PC-3 (cell line): ENCODE results near the gene C1QL1. TPM values are rescaled to one million over a fixed set of nuclear protein-coding genes. Genes with fewer than 3 reads are reported as not detected.

Experiments used
- ATAC-seq: fragments of 200-7000 bp; cut with Tn5 transposase; 2 replicates; pipeline ENCODE4 v1.9.1; 2020; ENCODE audit warnings: mild to moderate bottlenecking, moderate library complexity
- BruUV-seq: library from RNA; stranded (reverse); fragments of 400-500 nt; replicated peaks from 2 replicates; lab custom pipeline; 2021; lab: Mats Ljungman, UMichigan
- CTCF ChIA-PET: fragments of 300-600 bp; sonication (Branson Sonifier 250); formaldehyde crosslinking; loops from one replicate; lab custom pipeline; 2022; ENCODE audit warnings: antibody characterized with exemption; lab: Charles Lee
- POLR2A ChIA-PET: fragments of 300-600 bp; sonication (Branson Sonifier 250); formaldehyde crosslinking; loops from one replicate; lab custom pipeline; 2022; ENCODE audit warnings: antibody characterized with exemption; ENCODE audit not compliant: unreplicated experiment; lab: Charles Lee
- DNase-seq: peaks from one replicate; pipeline ENCODE4 v3.0.0-alpha.2; 2015
- H2AFZ ChIP-seq: fragments of 300-600 bp; sonication (generic); 2 replicates; pipeline ENCODE4 v1.6.0; 2016; ENCODE audit warnings: antibody characterized with exemption, low read length
- H3F3A ChIP-seq: fragments of 300-600 bp; sonication (generic); one replicate; pipeline ENCODE4 v1.6.0; 2017; ENCODE audit warnings: antibody characterized with exemption, low read length, control low read depth, mild to moderate bottlenecking; ENCODE audit not compliant: unreplicated experiment
- H3K27ac ChIP-seq: fragments of 300-600 bp; sonication (generic); 2 replicates; pipeline ENCODE4 v1.5.1; 2016; ENCODE audit warnings: mild to moderate bottlenecking, low read length
- H3K27me3 ChIP-seq: fragments of 300-600 bp; sonication (generic); 2 replicates; pipeline ENCODE4 v1.6.1; 2016; ENCODE audit warnings: low read length, mixed read lengths
- H3K36me3 ChIP-seq: fragments of 300-600 bp; sonication (generic); 2 replicates; pipeline ENCODE4 v1.6.1; 2016; ENCODE audit warnings: low read depth, mixed run types, low read length, mixed read lengths
- H3K4me1 ChIP-seq: fragments of 300-600 bp; sonication (generic); 2 replicates; pipeline ENCODE4 v1.5.1; 2016; ENCODE audit warnings: low read length; ENCODE audit not compliant: insufficient read depth
- H3K4me2 ChIP-seq: fragments of 300-600 bp; sonication (generic); 2 replicates; pipeline ENCODE4 v1.6.0; 2016; ENCODE audit warnings: low read length
- H3K4me3 ChIP-seq: fragments of 300-600 bp; sonication (generic); 2 replicates; pipeline ENCODE4 v1.5.1; 2016; ENCODE audit warnings: mild to moderate bottlenecking, low read length, mixed read lengths
- H3K79me2 ChIP-seq: fragments of 300-600 bp; sonication (generic); 2 replicates; pipeline ENCODE4 v1.6.1; 2017; ENCODE audit warnings: low read length, mixed read lengths
- H3K9ac ChIP-seq: fragments of 300-600 bp; sonication (generic); 2 replicates; pipeline ENCODE4 v1.6.0; 2016; ENCODE audit warnings: mild to moderate bottlenecking, low read length
- H3K9me2 ChIP-seq: fragments of 300-600 bp; sonication (generic); replicated peaks from 2 replicates; pipeline ENCODE4 v1.6.1; 2016; ENCODE audit warnings: mixed run types, low read length, mixed read lengths
- H3K9me3 ChIP-seq: fragments of 300-600 bp; sonication (generic); 2 replicates; pipeline ENCODE4 v1.6.1; 2016; ENCODE audit warnings: low read length, mixed read lengths
- H4K20me1 ChIP-seq: fragments of 300-600 bp; sonication (generic); 2 replicates; pipeline ENCODE4 v1.6.1; 2016; ENCODE audit warnings: low read length, mixed read lengths
- CTCF ChIP-seq: fragments of 300-600 bp; sonication (generic); conservative IDR thresholded peaks from 2 replicates; pipeline ENCODE4 v1.5.1; 2017; ENCODE audit warnings: antibody characterized with exemption, low read depth, mild to moderate bottlenecking, low read length
- EZH2 ChIP-seq: fragments of 300-600 bp; sonication (generic); IDR thresholded peaks from one replicate; pipeline ENCODE4 v1.6.1; 2017; ENCODE audit warnings: antibody characterized with exemption, mild to moderate bottlenecking, low read length; ENCODE audit not compliant: unreplicated experiment
- EZH2phosphoT487 ChIP-seq: fragments of 300-600 bp; sonication (generic); IDR thresholded peaks from 2 replicates; pipeline ENCODE4 v1.6.1; 2018; ENCODE audit warnings: mild to moderate bottlenecking, antibody characterized with exemption, low read length, borderline replicate concordance
- intact Hi-C: fragments of 100-400 bp; cut with micrococcal nuclease; formaldehyde crosslinking; loops from 2 replicates; pipeline ENCODE4 v1.9.0; 2023
- total RNA-seq: library from RNA; depleted of rRNA; stranded (reverse); fragments of >200 nt; gene quantifications from 2 replicates; pipeline ENCODE4 v1.2.3, GENCODE V29; 2014

Gene C1QL1
- total RNA-seq, 1 experiment from 2014 or later, result 2.8 TPM

GRCh38 chr17:44941712-44942331 lies 26.3 kb downstream of the C1QL1 start:
- Histone ChIP-seq H4K20me1 (peaks cover 43% of the 10 kb centered on the region), H3K4me1 (peaks cover 56% of the 10 kb centered on the region), H3K36me3 (peaks cover 21% of the 10 kb centered on the region), H3K4me3 (no peak overlapping the region), H3K9me3 (no peaks in the 10 kb centered on the region), H3K27me3 (no peaks in the 10 kb centered on the region), H3K79me2 (peaks cover 100% of the 10 kb centered on the region), H3K4me2 (peak overlapping the region; percentile 50), H3K9me2 (no peaks in the 10 kb centered on the region), H3K27ac (no peak overlapping the region), H3F3A (no peaks in the 10 kb centered on the region), H2AFZ (no peak overlapping the region), H3K9ac (no peak overlapping the region)
- BruUV-seq, result no TSS peak
- ATAC-seq (peak; percentile 64), DNase-seq (no peak)
- TF ChIP-seq CTCF (no peak), EZH2phosphoT487 (no peak), EZH2 (no peak)
- ChIA-PET CTCF (interaction anchor here (1.2 kb wide), 1 partner anchor 23 kb away, joined by 3 read pairs; no protein-coding TSS in a partner anchor), POLR2A (no interaction called here)
- intact Hi-C loops, result loop anchor here (2.0 to 5.0 kb wide), 2 partner anchors 41 to 75 kb away; no protein-coding TSS in a partner anchor

- DNase-seq (no peak), ATAC-seq (peak; percentile 14; the same call in 1 of the 2 replicates)
- Histone ChIP-seq H3K27ac (no peak overlapping the region), H3K9ac (no peak overlapping the region), H3K36me3 (peaks cover 27% of the 10 kb centered on the region), H2AFZ (no peak overlapping the region), H3K27me3 (no peaks in the 10 kb centered on the region), H3K4me3 (peak overlapping the region; percentile 4; the same call in 1 of the 2 replicates), H3K79me2 (peaks cover 93% of the 10 kb centered on the region), H3K4me2 (peak overlapping the region; percentile 50), H3F3A (no peaks in the 10 kb centered on the region), H3K9me2 (no peaks in the 10 kb centered on the region), H3K9me3 (no peaks in the 10 kb centered on the region), H4K20me1 (peaks cover 44% of the 10 kb centered on the region), H3K4me1 (peaks cover 53% of the 10 kb centered on the region)
- ChIA-PET POLR2A (interaction anchor here (0.6 kb wide), 1 partner anchor 17 kb away, joined by 3 read pairs; no protein-coding TSS in a partner anchor), CTCF (interaction anchor here (0.5 kb wide), 1 partner anchor 21 kb away, joined by 3 read pairs; no protein-coding TSS in a partner anchor)
- TF ChIP-seq CTCF, result no peak
- TF ChIP-seq EZH2phosphoT487, result no peak
- TF ChIP-seq EZH2, result no peak
- intact Hi-C loops, result loop anchor here (2.0 to 5.0 kb wide), 2 partner anchors 40 to 77 kb away; no protein-coding TSS in a partner anchor
- BruUV-seq, result no TSS peak
Observed at GRCh38 chr17:44940768-44941167, 27.3 kb downstream of the C1QL1 start.

- Histone ChIP-seq H3K4me3 (peak overlapping the region; percentile 4; the same call in 1 of the 2 replicates), H3K9me3 (no peaks in the 10 kb centered on the region), H3K36me3 (peaks cover 31% of the 10 kb centered on the region), H4K20me1 (peaks cover 45% of the 10 kb centered on the region), H3K27me3 (no peaks in the 10 kb centered on the region), H3K27ac (no peak overlapping the region), H3K9me2 (no peaks in the 10 kb centered on the region), H3F3A (no peaks in the 10 kb centered on the region), H3K79me2 (peaks cover 93% of the 10 kb centered on the region), H2AFZ (no peak overlapping the region), H3K4me1 (peaks cover 48% of the 10 kb centered on the region), H3K9ac (no peak overlapping the region), H3K4me2 (peak overlapping the region; percentile 50)
- CTCF ChIA-PET, result interaction anchor here (0.5 kb wide), 1 partner anchor 21 kb away, joined by 3 read pairs; no protein-coding TSS in a partner anchor
- DNase-seq (peak; percentile 93), ATAC-seq (peak; percentile 66)
- no TSS peak for BruUV-seq
- intact Hi-C loops, result loop anchor here (2.0 to 5.0 kb wide), 2 partner anchors 40 to 77 kb away; no protein-coding TSS in a partner anchor
- TF ChIP-seq EZH2, result no peak
- no peak for TF ChIP-seq CTCF
- no peak for TF ChIP-seq EZH2phosphoT487
- POLR2A ChIA-PET, result interaction anchor here (0.6 kb wide), 2 partner anchors 17 to 31 kb away, joined by 3 to 12 read pairs; no protein-coding TSS in a partner anchor
Observed at GRCh38 chr17:44940317-44940716, 27.8 kb downstream of the C1QL1 start.
